HepG2 (cell line): Measurements from ENCODE around the gene DNAJB6. TPM values are rescaled to one million over a fixed set of nuclear protein-coding genes. Genes with fewer than 3 reads are reported as not detected.

Experiments used
- ARNTL ChIP-seq: sonication (generic); formaldehyde crosslinking; IDR thresholded peaks from 2 replicates; pipeline ENCODE4 v1.4.0; 2020; ENCODE audit warnings: mild to moderate bottlenecking, missing genetic modification reagents
- ELF1 ChIP-seq: sonication (generic); formaldehyde crosslinking; IDR thresholded peaks from 2 replicates; pipeline ENCODE4 v1.4.0; 2020; ENCODE audit warnings: missing genetic modification reagents
- FOSL2 ChIP-seq: sonication (generic); formaldehyde crosslinking; IDR thresholded peaks from 2 replicates; pipeline ENCODE4 v1.4.0; 2020; ENCODE audit warnings: missing genetic modification reagents
- KDM1A ChIP-seq: IDR thresholded peaks from 2 replicates; pipeline ENCODE4 v1.6.1; 2016; ENCODE audit warnings: missing compliant biosample characterization
- POGZ ChIP-seq: sonication (generic); formaldehyde crosslinking; IDR thresholded peaks from 2 replicates; pipeline ENCODE4 v1.4.0; 2020; ENCODE audit warnings: mild to moderate bottlenecking, missing genetic modification reagents
- SMC3 ChIP-seq: IDR thresholded peaks from 2 replicates; pipeline ENCODE4 v1.6.1; 2011; ENCODE audit warnings: low read length, improper control_type of control experiment
- SOX13 ChIP-seq, 3 experiments: fragments of 450-650 bp in 1 of 3; sonication (generic) in 1 of 3; formaldehyde crosslinking in 1 of 3; IDR thresholded peaks in 2 of 3; conservative IDR thresholded peaks in 1 of 3; 2 replicates each; pipeline versions ENCODE4 v1.5.0 to v1.6.1; 2016 to 2020; ENCODE audit warnings: antibody characterized with exemption in 1 of 3, mild to moderate bottlenecking in 1 of 3, missing compliant biosample characterization in 1 of 3, missing genetic modification reagents in 1 of 3, moderate library complexity in 1 of 3
- SOX6 ChIP-seq, 2 experiments: fragments of 450-650 bp in 1 of 2; sonication (generic) in 1 of 2; formaldehyde crosslinking in 1 of 2; IDR thresholded peaks; 2 replicates each; pipeline versions ENCODE4 v1.4.0 to v1.6.1; 2017 to 2020; ENCODE audit warnings: antibody characterized with exemption in 1 of 2, mild to moderate bottlenecking in 1 of 2, missing genetic modification reagents in 1 of 2
- TEAD3 ChIP-seq: optimal IDR thresholded peaks from 2 replicates; pipeline ENCODE3; 2016; ENCODE audit warnings: borderline replicate concordance
- ZFP82 ChIP-seq: sonication (generic); formaldehyde crosslinking; IDR thresholded peaks from 2 replicates; pipeline ENCODE4 v1.5.1; 2020; ENCODE audit warnings: mild to moderate bottlenecking, missing genetic modification reagents, borderline replicate concordance
- ZMYM4 ChIP-seq: sonication (generic); formaldehyde crosslinking; IDR thresholded peaks from 2 replicates; pipeline ENCODE4 v1.8.1; 2023; ENCODE audit warnings: mild to moderate bottlenecking, missing genetic modification reagents
- ZNF337 ChIP-seq: sonication (generic); formaldehyde crosslinking; IDR thresholded peaks from 2 replicates; pipeline ENCODE4 v1.5.1; 2020; ENCODE audit warnings: missing genetic modification reagents, low read depth, mild to moderate bottlenecking, borderline replicate concordance
- ZNF468 ChIP-seq: sonication (generic); formaldehyde crosslinking; IDR thresholded peaks from 2 replicates; pipeline ENCODE4 v1.8.0; 2022; ENCODE audit warnings: mild to moderate bottlenecking, moderate library complexity, missing genetic modification reagents
- ZNF772 ChIP-seq: sonication (generic); formaldehyde crosslinking; IDR thresholded peaks from 2 replicates; pipeline ENCODE4 v1.5.0; 2020; ENCODE audit warnings: mild to moderate bottlenecking, missing genetic modification reagents
- ZSCAN25 ChIP-seq: sonication (generic); formaldehyde crosslinking; IDR thresholded peaks from 2 replicates; pipeline ENCODE4 v1.8.0; 2022; ENCODE audit warnings: mild to moderate bottlenecking, missing genetic modification reagents
- polyA plus RNA-seq, 8 experiments: library from polyadenylated mRNA; depleted of rRNA in 3 of 8; stranded (reverse) in 7 of 8; unstranded in 1 of 8; fragments of >200 nt; fragmentation: Illumina TruSeq in 4 of 8; extraction: Trizol in 4 of 8; gene quantifications; 2 replicates each; pipeline versions ENCODE4 v1.2.1 to v1.2.3, GENCODE V29; 2011 to 2016; ENCODE audit warnings: low read depth in 4 of 8, missing spikeins in 1 of 8, mixed read lengths in 1 of 8; ENCODE audit not compliant: insufficient read depth in 1 of 8
- total RNA-seq, 5 experiments: library from RNA; depleted of rRNA; stranded (reverse); fragments of >200 nt; fragmentation: Illumina TruSeq; extraction: Trizol; gene quantifications; 2 replicates each; pipeline ENCODE4 v1.2.3, GENCODE V29; 2016; ENCODE audit warnings: low read depth in 1 of 5
- TF ChIP-seq, protein P1 (sequence below): IDR thresholded peaks from 2 replicates; pipeline ENCODE4 v1.6.1; 2016; ENCODE audit warnings: missing compliant biosample characterization, missing genetic modification reagents, borderline replicate concordance
- TF ChIP-seq, protein P2 (sequence below): IDR thresholded peaks from 2 replicates; pipeline ENCODE4 v1.6.1; 2012; ENCODE audit warnings: low read depth, low read length, improper control_type of control experiment
- TF ChIP-seq, protein P3 (sequence below): sonication (generic); formaldehyde crosslinking; IDR thresholded peaks from 2 replicates; pipeline ENCODE4 v1.4.0; 2020; ENCODE audit warnings: missing genetic modification reagents
- TF ChIP-seq, protein P4 (sequence below): sonication (generic); formaldehyde crosslinking; IDR thresholded peaks from 2 replicates; pipeline ENCODE4 v1.5.1; 2020; ENCODE audit warnings: missing genetic modification reagents, mild to moderate bottlenecking, borderline replicate concordance
- TF ChIP-seq, protein P5 (sequence below): IDR thresholded peaks from 2 replicates; pipeline ENCODE4 v1.6.1; 2016; ENCODE audit warnings: low read depth

Gene DNAJB6
- total and polyA plus RNA-seq, 2 of the 13 experiments (the other 11 are each of a cell fraction or from before 2014, with no cell fraction given), result 29.9 to 53.9 TPM

DNA sequence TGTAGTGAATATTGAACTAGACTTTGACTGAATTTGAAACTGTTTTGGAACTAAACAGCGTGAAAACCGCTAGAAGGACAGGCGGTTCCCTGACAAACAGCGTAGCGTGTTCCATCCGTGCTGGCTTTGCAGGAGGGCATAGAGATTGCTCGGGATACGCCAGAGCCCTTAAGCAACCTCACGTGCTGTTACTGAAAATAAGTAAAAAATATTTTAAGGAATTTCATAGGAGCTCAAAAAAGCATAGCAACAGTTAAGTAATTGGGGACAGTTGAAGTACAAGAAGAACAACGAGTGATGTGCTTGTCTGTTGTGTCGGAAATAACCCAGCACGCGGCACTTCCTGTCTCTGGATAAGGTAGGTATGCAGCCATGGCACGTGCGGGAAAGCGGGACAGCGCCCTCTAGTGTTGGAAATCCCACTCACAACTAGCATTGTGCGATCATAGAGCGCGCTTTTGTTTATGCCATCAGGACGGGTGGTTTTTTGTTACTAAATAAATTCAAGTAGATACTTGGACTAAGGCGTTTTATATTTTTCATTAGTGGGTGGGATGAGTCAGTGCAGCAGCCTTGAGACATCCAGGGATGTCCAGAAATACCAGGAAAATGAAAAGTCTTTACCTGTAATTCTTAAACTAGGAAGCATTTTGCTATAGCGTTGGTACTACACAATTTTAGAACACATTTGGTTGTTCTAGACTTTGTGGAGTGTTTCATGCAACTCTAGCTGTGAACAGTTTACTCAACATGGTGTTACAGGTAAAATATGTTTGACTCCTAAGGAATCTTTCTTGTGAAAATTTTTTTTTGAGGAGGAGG, 50.4 kb downstream of the DNAJB6 start (continued):
- TF ChIP-seq, protein P1, sequence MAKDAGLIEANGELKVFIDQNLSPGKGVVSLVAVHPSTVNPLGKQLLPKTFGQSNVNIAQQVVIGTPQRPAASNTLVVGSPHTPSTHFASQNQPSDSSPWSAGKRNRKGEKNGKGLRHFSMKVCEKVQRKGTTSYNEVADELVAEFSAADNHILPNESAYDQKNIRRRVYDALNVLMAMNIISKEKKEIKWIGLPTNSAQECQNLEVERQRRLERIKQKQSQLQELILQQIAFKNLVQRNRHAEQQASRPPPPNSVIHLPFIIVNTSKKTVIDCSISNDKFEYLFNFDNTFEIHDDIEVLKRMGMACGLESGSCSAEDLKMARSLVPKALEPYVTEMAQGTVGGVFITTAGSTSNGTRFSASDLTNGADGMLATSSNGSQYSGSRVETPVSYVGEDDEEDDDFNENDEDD (CRISPR knock-in tag), result peak; percentile 69; the same call in 1 of the 2 replicates
- TF ChIP-seq ELF1 (peak; percentile 76), POGZ (CRISPR knock-in tag) (peak; percentile 60), ZSCAN25 (CRISPR knock-in tag) (0 out of 2 replicates have a peak, but pooled peaks have one; percentile 25), ZNF772 (no peak), KDM1A (CRISPR knock-in tag) (0 out of 2 replicates have a peak, but pooled peaks have one; percentile 34), ZFP82 (no peak), ZNF468 (CRISPR knock-in tag) (no peak), ZNF337 (CRISPR knock-in tag) (0 out of 2 replicates have a peak, but pooled peaks have one; percentile 46), TEAD3 (CRISPR knock-in tag) (peak; percentile 95), ZMYM4 (peak; percentile 69), SOX13 (IDR thresholded peaks at IDR 0.05) (no peak), SOX13 (CRISPR knock-in tag; conservative IDR thresholded peaks at IDR 0.05 in 1 of 2, IDR thresholded peaks at IDR 0.05 in 1 of 2) (peak in 1 of 2 experiments; percentile 27; a peak in 1 of 4 replicates), FOSL2 (peak; percentile 32; the same call in 1 of the 2 replicates), SOX6 (IDR thresholded peaks at IDR 0.05) (no peak), SOX6 (CRISPR knock-in tag; IDR thresholded peaks at IDR 0.05) (peak; percentile 31; the same call in 1 of the 2 replicates), SMC3 (peak; percentile 43), ARNTL (peak; percentile 64)
- TF ChIP-seq, protein P2, sequence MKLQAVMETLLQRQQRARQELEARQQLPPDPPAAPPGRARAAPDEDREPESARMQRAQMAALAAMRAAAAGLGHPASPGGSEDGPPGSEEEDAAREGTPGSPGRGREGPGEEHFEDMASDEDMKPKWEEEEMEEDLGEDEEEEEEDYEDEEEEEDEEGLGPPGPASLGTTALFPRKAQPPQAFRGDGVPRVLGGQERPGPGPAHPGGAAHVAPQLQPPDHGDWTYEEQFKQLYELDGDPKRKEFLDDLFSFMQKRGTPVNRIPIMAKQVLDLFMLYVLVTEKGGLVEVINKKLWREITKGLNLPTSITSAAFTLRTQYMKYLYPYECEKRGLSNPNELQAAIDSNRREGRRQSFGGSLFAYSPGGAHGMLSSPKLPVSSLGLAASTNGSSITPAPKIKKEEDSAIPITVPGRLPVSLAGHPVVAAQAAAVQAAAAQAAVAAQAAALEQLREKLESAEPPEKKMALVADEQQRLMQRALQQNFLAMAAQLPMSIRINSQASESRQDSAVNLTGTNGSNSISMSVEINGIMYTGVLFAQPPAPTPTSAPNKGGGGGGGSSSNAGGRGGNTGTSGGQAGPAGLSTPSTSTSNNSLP, result 0 out of 2 replicates have a peak, but pooled peaks have one; percentile 22
- TF ChIP-seq, protein P3, sequence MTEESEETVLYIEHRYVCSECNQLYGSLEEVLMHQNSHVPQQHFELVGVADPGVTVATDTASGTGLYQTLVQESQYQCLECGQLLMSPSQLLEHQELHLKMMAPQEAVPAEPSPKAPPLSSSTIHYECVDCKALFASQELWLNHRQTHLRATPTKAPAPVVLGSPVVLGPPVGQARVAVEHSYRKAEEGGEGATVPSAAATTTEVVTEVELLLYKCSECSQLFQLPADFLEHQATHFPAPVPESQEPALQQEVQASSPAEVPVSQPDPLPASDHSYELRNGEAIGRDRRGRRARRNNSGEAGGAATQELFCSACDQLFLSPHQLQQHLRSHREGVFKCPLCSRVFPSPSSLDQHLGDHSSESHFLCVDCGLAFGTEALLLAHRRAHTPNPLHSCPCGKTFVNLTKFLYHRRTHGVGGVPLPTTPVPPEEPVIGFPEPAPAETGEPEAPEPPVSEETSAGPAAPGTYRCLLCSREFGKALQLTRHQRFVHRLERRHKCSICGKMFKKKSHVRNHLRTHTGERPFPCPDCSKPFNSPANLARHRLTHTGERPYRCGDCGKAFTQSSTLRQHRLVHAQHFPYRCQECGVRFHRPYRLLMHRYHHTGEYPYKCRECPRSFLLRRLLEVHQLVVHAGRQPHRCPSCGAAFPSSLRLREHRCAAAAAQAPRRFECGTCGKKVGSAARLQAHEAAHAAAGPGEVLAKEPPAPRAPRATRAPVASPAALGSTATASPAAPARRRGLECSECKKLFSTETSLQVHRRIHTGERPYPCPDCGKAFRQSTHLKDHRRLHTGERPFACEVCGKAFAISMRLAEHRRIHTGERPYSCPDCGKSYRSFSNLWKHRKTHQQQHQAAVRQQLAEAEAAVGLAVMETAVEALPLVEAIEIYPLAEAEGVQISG (CRISPR knock-in tag), result peak; percentile 80
- TF ChIP-seq, protein P4, sequence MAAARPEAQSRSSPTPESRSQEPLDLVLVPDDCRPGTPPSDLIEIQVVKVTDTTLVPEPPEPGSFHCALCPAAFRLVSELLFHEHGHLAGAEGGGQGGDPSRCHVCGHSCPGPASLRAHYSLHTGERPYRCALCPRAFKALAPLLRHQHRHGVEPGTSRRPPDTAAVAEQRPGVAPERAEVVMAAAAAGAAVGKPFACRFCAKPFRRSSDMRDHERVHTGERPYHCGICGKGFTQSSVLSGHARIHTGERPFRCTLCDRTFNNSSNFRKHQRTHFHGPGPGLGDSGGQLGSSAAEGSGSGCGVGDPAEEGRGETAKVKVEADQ (CRISPR knock-in tag), result peak; percentile 99
- TF ChIP-seq, protein P5, sequence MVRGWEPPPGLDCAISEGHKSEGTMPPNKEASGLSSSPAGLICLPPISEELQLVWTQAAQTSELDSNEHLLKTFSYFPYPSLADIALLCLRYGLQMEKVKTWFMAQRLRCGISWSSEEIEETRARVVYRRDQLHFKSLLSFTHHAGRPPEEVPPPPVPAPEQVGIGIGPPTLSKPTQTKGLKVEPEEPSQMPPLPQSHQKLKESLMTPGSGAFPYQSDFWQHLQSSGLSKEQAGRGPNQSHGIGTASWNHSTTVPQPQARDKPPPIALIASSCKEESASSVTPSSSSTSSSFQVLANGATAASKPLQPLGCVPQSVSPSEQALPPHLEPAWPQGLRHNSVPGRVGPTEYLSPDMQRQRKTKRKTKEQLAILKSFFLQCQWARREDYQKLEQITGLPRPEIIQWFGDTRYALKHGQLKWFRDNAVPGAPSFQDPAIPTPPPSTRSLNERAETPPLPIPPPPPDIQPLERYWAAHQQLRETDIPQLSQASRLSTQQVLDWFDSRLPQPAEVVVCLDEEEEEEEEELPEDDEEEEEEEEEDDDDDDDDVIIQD, result peak; percentile 77
